A673 (cell line): ENCODE measurements around the gene OTX2.

Experiments
- CTCF ChIP-seq: fragments of 300-800, 200-600 bp; sonication (generic); conservative IDR thresholded peaks from 2 replicates; pipeline ENCODE4 v1.5.1; 2017; ENCODE audit warnings: low read depth, mild to moderate bottlenecking, antibody characterized with exemption, low read length, moderate library complexity, mixed read lengths
- EZH2 ChIP-seq: fragments of 200-600 bp; sonication (generic); IDR thresholded peaks from 2 replicates; pipeline ENCODE4 v1.6.1; 2017; ENCODE audit warnings: borderline replicate concordance, low read depth, mild to moderate bottlenecking, mixed read lengths, antibody characterized with exemption, low read length; ENCODE audit not compliant: poor library complexity, severe bottlenecking

- TF ChIP-seq CTCF = no peak
- TF ChIP-seq EZH2 = no peak
These were observed 13.2 kb downstream of the OTX2 start for GRCh38 chr14:56797003-56797568.
